ENCODE results near the gene MCF2L2.
A peak's percentile ranks its signal among the peaks of the same experiment; 100 is the strongest.

Gene MCF2L2

GRCh38 chr3:183269345-183269744, 159.1 kb downstream of the MCF2L2 start:
- peaks cover 4% of the 10 kb centered on the region for H3K36me3 Mint-ChIP-seq (ENCODE audit: insufficient read depth)
- no peak overlapping the region for H3K27ac Mint-ChIP-seq (ENCODE audit: low read depth)
- no peak for ATAC-seq (replicated peaks; ENCODE audit: extremely low read depth, poor library complexity, severe bottlenecking)
- no peak overlapping the region for H3K4me3 Mint-ChIP-seq
- no peaks in the 10 kb centered on the region for H3K27me3 Mint-ChIP-seq
- no peaks in the 10 kb centered on the region for H3K4me1 Mint-ChIP-seq
- H3K9me3 Mint-ChIP-seq: no peaks in the 10 kb centered on the region
- DNase-seq (ENCODE audit: low spot score in 2 of 2): no peak

GRCh38 chr3:183268366-183268765, 160.1 kb downstream of the MCF2L2 start:
- no peak for ATAC-seq (replicated peaks; ENCODE audit: extremely low read depth, poor library complexity, severe bottlenecking)
- Mint-ChIP-seq H3K27ac (ENCODE audit: low read depth) (no peak overlapping the region), H3K4me3 (no peak overlapping the region), H3K4me1 (no peaks in the 10 kb centered on the region), H3K27me3 (no peaks in the 10 kb centered on the region), H3K36me3 (ENCODE audit: insufficient read depth) (peaks cover 3% of the 10 kb centered on the region), H3K9me3 (no peaks in the 10 kb centered on the region)
- DNase-seq (ENCODE audit: low spot score in 2 of 2): no peak

- peaks cover 3% of the 10 kb centered on the region for H3K36me3 Mint-ChIP-seq (ENCODE audit: insufficient read depth)
- no peaks in the 10 kb centered on the region for H3K27me3 Mint-ChIP-seq
- no peaks in the 10 kb centered on the region for H3K9me3 Mint-ChIP-seq
- H3K4me3 Mint-ChIP-seq: no peak overlapping the region
- H3K27ac Mint-ChIP-seq (ENCODE audit: low read depth): no peak overlapping the region
- ATAC-seq (replicated peaks; ENCODE audit: extremely low read depth, poor library complexity, severe bottlenecking) (no peak), DNase-seq (ENCODE audit: low spot score in 2 of 2) (no peak)
- no peaks in the 10 kb centered on the region for H3K4me1 Mint-ChIP-seq
Observed at GRCh38 chr3:183267140-183267539, 161.3 kb downstream of the MCF2L2 start.

GRCh38 chr3:183266454-183266853, 162.0 kb downstream of the MCF2L2 start:
- ATAC-seq (replicated peaks; ENCODE audit: extremely low read depth, poor library complexity, severe bottlenecking): no peak
- no peaks in the 10 kb centered on the region for H3K9me3 Mint-ChIP-seq
- H3K27ac Mint-ChIP-seq (ENCODE audit: low read depth): no peak overlapping the region
- H3K36me3 Mint-ChIP-seq (ENCODE audit: insufficient read depth): peaks cover 3% of the 10 kb centered on the region
- H3K4me3 Mint-ChIP-seq: no peak overlapping the region
- H3K27me3 Mint-ChIP-seq: no peaks in the 10 kb centered on the region
- no peak for DNase-seq (ENCODE audit: low spot score in 2 of 2)
- no peaks in the 10 kb centered on the region for H3K4me1 Mint-ChIP-seq

- Mint-ChIP-seq H3K27ac (ENCODE audit: low read depth) (no peak overlapping the region), H3K4me3 (no peak overlapping the region), H3K36me3 (ENCODE audit: insufficient read depth) (peaks cover 3% of the 10 kb centered on the region), H3K4me1 (no peaks in the 10 kb centered on the region), H3K27me3 (no peaks in the 10 kb centered on the region), H3K9me3 (no peaks in the 10 kb centered on the region)
- no peak for DNase-seq (ENCODE audit: low spot score in 2 of 2)
- ATAC-seq (replicated peaks; ENCODE audit: extremely low read depth, poor library complexity, severe bottlenecking): no peak
Observed at GRCh38 chr3:183265834-183266417, 162.5 kb downstream of the MCF2L2 start.

GRCh38 chr3:183265157-183265642, 163.2 kb downstream of the MCF2L2 start:
- Mint-ChIP-seq H3K9me3 (no peaks in the 10 kb centered on the region), H3K4me1 (no peaks in the 10 kb centered on the region), H3K36me3 (ENCODE audit: insufficient read depth) (peaks cover 3% of the 10 kb centered on the region), H3K27ac (ENCODE audit: low read depth) (no peak overlapping the region), H3K4me3 (no peak overlapping the region), H3K27me3 (no peaks in the 10 kb centered on the region)
- no peak for DNase-seq (ENCODE audit: low spot score in 2 of 2)
- no peak for ATAC-seq (replicated peaks; ENCODE audit: extremely low read depth, poor library complexity, severe bottlenecking)

- H3K4me3 Mint-ChIP-seq: no peak overlapping the region
- H3K27ac Mint-ChIP-seq (ENCODE audit: low read depth): no peak overlapping the region
- no peaks in the 10 kb centered on the region for H3K9me3 Mint-ChIP-seq
- DNase-seq (ENCODE audit: low spot score in 2 of 2): no peak
- H3K36me3 Mint-ChIP-seq (ENCODE audit: insufficient read depth): peaks cover under 1% of the 10 kb centered on the region
- no peak for ATAC-seq (replicated peaks; ENCODE audit: extremely low read depth, poor library complexity, severe bottlenecking)
- no peaks in the 10 kb centered on the region for H3K27me3 Mint-ChIP-seq
- H3K4me1 Mint-ChIP-seq: no peaks in the 10 kb centered on the region
Observed at GRCh38 chr3:183264268-183264667, 164.2 kb downstream of the MCF2L2 start.

GRCh38 chr3:183262875-183263378, 165.5 kb downstream of the MCF2L2 start:
- H3K9me3 Mint-ChIP-seq: no peaks in the 10 kb centered on the region
- H3K4me1 Mint-ChIP-seq: no peaks in the 10 kb centered on the region
- H3K4me3 Mint-ChIP-seq: no peak overlapping the region
- H3K27ac Mint-ChIP-seq (ENCODE audit: low read depth): no peak overlapping the region
- ATAC-seq (replicated peaks; ENCODE audit: extremely low read depth, poor library complexity, severe bottlenecking): no peak
- H3K27me3 Mint-ChIP-seq: peaks cover 8% of the 10 kb centered on the region
- no peak for DNase-seq (ENCODE audit: low spot score in 2 of 2)
- H3K36me3 Mint-ChIP-seq (ENCODE audit: insufficient read depth): peaks cover 3% of the 10 kb centered on the region

- no peak for ATAC-seq (replicated peaks; ENCODE audit: extremely low read depth, poor library complexity, severe bottlenecking)
- no peak for DNase-seq (ENCODE audit: low spot score in 2 of 2)
- Mint-ChIP-seq H3K27me3 (peaks cover 24% of the 10 kb centered on the region), H3K9me3 (no peaks in the 10 kb centered on the region), H3K36me3 (ENCODE audit: insufficient read depth) (peaks cover 3% of the 10 kb centered on the region), H3K4me3 (no peak overlapping the region), H3K4me1 (no peaks in the 10 kb centered on the region), H3K27ac (ENCODE audit: low read depth) (no peak overlapping the region)
Observed at GRCh38 chr3:183261151-183261724, 167.2 kb downstream of the MCF2L2 start.

GRCh38 chr3:183260167-183260904, 168.1 kb downstream of the MCF2L2 start:
- H3K27me3 Mint-ChIP-seq: peaks cover 29% of the 10 kb centered on the region

GRCh38 chr3:183259621-183260020, 168.8 kb downstream of the MCF2L2 start:
- H3K27ac Mint-ChIP-seq (ENCODE audit: low read depth): no peak overlapping the region
- H3K4me3 Mint-ChIP-seq: no peak overlapping the region
- peaks cover 36% of the 10 kb centered on the region for H3K27me3 Mint-ChIP-seq
- no peaks in the 10 kb centered on the region for H3K9me3 Mint-ChIP-seq
- H3K36me3 Mint-ChIP-seq (ENCODE audit: insufficient read depth): peaks cover 5% of the 10 kb centered on the region
- no peak for ATAC-seq (replicated peaks; ENCODE audit: extremely low read depth, poor library complexity, severe bottlenecking)
- no peak for DNase-seq (ENCODE audit: low spot score in 2 of 2)
- H3K4me1 Mint-ChIP-seq: no peaks in the 10 kb centered on the region

More at GRCh38 chr3:183260167-183260904, 168.1 kb downstream of the MCF2L2 start:
- Mint-ChIP-seq H3K9me3 (no peaks in the 10 kb centered on the region), H3K27ac (ENCODE audit: low read depth) (no peak overlapping the region), H3K4me1 (no peaks in the 10 kb centered on the region), H3K36me3 (ENCODE audit: insufficient read depth) (peaks cover 3% of the 10 kb centered on the region), H3K4me3 (no peak overlapping the region)
- ATAC-seq (replicated peaks; ENCODE audit: extremely low read depth, poor library complexity, severe bottlenecking) (no peak), DNase-seq (ENCODE audit: low spot score in 2 of 2) (no peak)

- Mint-ChIP-seq H3K36me3 (ENCODE audit: insufficient read depth) (peaks cover 5% of the 10 kb centered on the region), H3K4me3 (no peak overlapping the region), H3K27ac (ENCODE audit: low read depth) (no peak overlapping the region), H3K9me3 (no peaks in the 10 kb centered on the region), H3K27me3 (peaks cover 37% of the 10 kb centered on the region), H3K4me1 (no peaks in the 10 kb centered on the region)
- ATAC-seq (replicated peaks; ENCODE audit: extremely low read depth, poor library complexity, severe bottlenecking) (no peak), DNase-seq (ENCODE audit: low spot score in 2 of 2) (no peak)
Observed at GRCh38 chr3:183259087-183259486, 169.3 kb downstream of the MCF2L2 start.

GRCh38 chr3:183255348-183255730, 173.1 kb downstream of the MCF2L2 start:
- peaks cover 4% of the 10 kb centered on the region for H3K4me1 Mint-ChIP-seq
- peaks cover 37% of the 10 kb centered on the region for H3K27me3 Mint-ChIP-seq
- H3K4me3 Mint-ChIP-seq: peak overlapping the region; percentile 62
- H3K36me3 Mint-ChIP-seq (ENCODE audit: insufficient read depth): peaks cover 5% of the 10 kb centered on the region
- ATAC-seq (replicated peaks; ENCODE audit: extremely low read depth, poor library complexity, severe bottlenecking) (no peak), DNase-seq (ENCODE audit: low spot score in 2 of 2) (no peak)
- no peak overlapping the region for H3K27ac Mint-ChIP-seq (ENCODE audit: low read depth)
- no peaks in the 10 kb centered on the region for H3K9me3 Mint-ChIP-seq

Measured in central memory CD8-positive, alpha-beta T cell (primary cell).